ENCODE measurements around the gene JAM3.

GRCh38 chr11:134158023-134158422, 89.2 kb downstream of the JAM3 start:
- TF ChIP-seq CTCF (IDR thresholded peaks at IDR 0.05) = no peak
- no peak for TF ChIP-seq EZH2 (IDR thresholded peaks at IDR 0.05; ENCODE audit: borderline replicate concordance, insufficient read depth, low read depth, low read length, poor library complexity, severe bottlenecking)

All from B cell (primary cell).